Ammon's horn (tissue), 1 donor: ENCODE results near the gene LDHAL6B.
"Not testable (repeated sequence)": the region's sequence is repeated elsewhere in the genome, so short reads cannot be mapped to it uniquely, and the experiment has no call there.

Experiments
- DNase-seq: peaks from one replicate; pipeline ENCODE4 v3.0.0-alpha.2; 2016; ENCODE audit warnings: low spot score

Gene LDHAL6B

GRCh38 chr15:59206623-59207183 lies at the start of gene LDHAL6B:
Gene LDHAL6B, plus strand, starts transcription at chr15:59206843. Its CDS starts 98 bp downstream, at chr15:59206941.
- DNase-seq: no peak

- no peak for DNase-seq
Measured at GRCh38 chr15:59157396-59157795, 49.2 kb upstream of the LDHAL6B start.

GRCh38 chr15:59157840-59158700 lies 48.6 kb upstream of the LDHAL6B start:
- DNase-seq: no peak

GRCh38 chr15:59158701-59159034 lies 48.0 kb upstream of the LDHAL6B start:
- no peak for DNase-seq

GRCh38 chr15:59159210-59159609 lies 47.4 kb upstream of the LDHAL6B start:
- no peak for DNase-seq

- DNase-seq: no peak
Measured at GRCh38 chr15:59160880-59161593, 45.6 kb upstream of the LDHAL6B start.

- DNase-seq: not testable (repeated sequence)
Measured at GRCh38 chr15:59162080-59162479, 44.6 kb upstream of the LDHAL6B start.

GRCh38 chr15:59165726-59166125 lies 40.9 kb upstream of the LDHAL6B start:
- no peak for DNase-seq

GRCh38 chr15:59166166-59166565 lies 40.5 kb upstream of the LDHAL6B start:
- no peak for DNase-seq

GRCh38 chr15:59166601-59167265 lies 39.9 kb upstream of the LDHAL6B start:
- DNase-seq: no peak

GRCh38 chr15:59168536-59168935 lies 38.1 kb upstream of the LDHAL6B start:
- no peak for DNase-seq

GRCh38 chr15:59169251-59169708 lies 37.4 kb upstream of the LDHAL6B start:
- no peak for DNase-seq

- DNase-seq: peak; percentile 69
Measured at GRCh38 chr15:59170295-59171066, 36.2 kb upstream of the LDHAL6B start.

GRCh38 chr15:59171067-59171397 lies 35.6 kb upstream of the LDHAL6B start:
- DNase-seq: no peak

GRCh38 chr15:59172289-59172901 lies 34.2 kb upstream of the LDHAL6B start:
- DNase-seq: no peak

- DNase-seq: no peak
Measured at GRCh38 chr15:59173194-59173593, 33.4 kb upstream of the LDHAL6B start.

- no peak for DNase-seq
Measured at GRCh38 chr15:59174151-59174834, 32.4 kb upstream of the LDHAL6B start.

GRCh38 chr15:59174835-59175831 lies 31.5 kb upstream of the LDHAL6B start:
- peak; percentile 78 for DNase-seq

- no peak for DNase-seq
Measured at GRCh38 chr15:59176653-59177316, 29.9 kb upstream of the LDHAL6B start.
